ENCODE measurements around the gene TMC2. TPM values are rescaled to one million over a fixed set of nuclear protein-coding genes. Genes with fewer than 3 reads are reported as not detected.

TMC2 gene
- total RNA-seq, 1 donor from 2014 or later = not detected

GRCh38 chr20:2558581-2559278 lies 22.4 kb downstream of the TMC2 start:
- H3K4me3 Mint-ChIP-seq = peak overlapping the region; percentile 45
- H3K9me3 Mint-ChIP-seq = no peaks in the 10 kb centered on the region
- H3K36me3 Mint-ChIP-seq = no peaks in the 10 kb centered on the region
- no peaks in the 10 kb centered on the region for H3K4me1 Mint-ChIP-seq (ENCODE audit: unreplicated experiment)
- H3K27me3 Mint-ChIP-seq = peaks cover 78% of the 10 kb centered on the region
- H3K27ac Mint-ChIP-seq = no peak overlapping the region
- TF ChIP-seq CTCF (conservative IDR thresholded peaks at IDR 0.05) = no peak
- no peak for DNase-seq (ENCODE audit: extremely low spot score, unreplicated experiment)

GRCh38 chr20:2559279-2559626 lies 22.9 kb downstream of the TMC2 start:
- Mint-ChIP-seq H3K27me3 (peaks cover 73% of the 10 kb centered on the region), H3K9me3 (no peaks in the 10 kb centered on the region), H3K27ac (no peak overlapping the region), H3K4me3 (peak overlapping the region; percentile 24), H3K36me3 (no peaks in the 10 kb centered on the region), H3K4me1 (ENCODE audit: unreplicated experiment) (no peaks in the 10 kb centered on the region)
- no peak for DNase-seq (ENCODE audit: extremely low spot score, unreplicated experiment)
- no peak for TF ChIP-seq CTCF (conservative IDR thresholded peaks at IDR 0.05)

GRCh38 chr20:2559651-2560050 lies 23.3 kb downstream of the TMC2 start:
- Mint-ChIP-seq H3K27ac (no peak overlapping the region), H3K9me3 (no peaks in the 10 kb centered on the region), H3K4me3 (no peak overlapping the region), H3K27me3 (peaks cover 73% of the 10 kb centered on the region), H3K36me3 (no peaks in the 10 kb centered on the region), H3K4me1 (ENCODE audit: unreplicated experiment) (no peaks in the 10 kb centered on the region)
- TF ChIP-seq CTCF (conservative IDR thresholded peaks at IDR 0.05) = no peak
- no peak for DNase-seq (ENCODE audit: extremely low spot score, unreplicated experiment)

GRCh38 chr20:2563116-2563515 lies 26.7 kb downstream of the TMC2 start:
- no peaks in the 10 kb centered on the region for H3K9me3 Mint-ChIP-seq
- no peak for DNase-seq (ENCODE audit: extremely low spot score, unreplicated experiment)
- no peak overlapping the region for H3K27ac Mint-ChIP-seq
- H3K4me3 Mint-ChIP-seq = no peak overlapping the region
- no peak for TF ChIP-seq CTCF (conservative IDR thresholded peaks at IDR 0.05)
- no peaks in the 10 kb centered on the region for H3K36me3 Mint-ChIP-seq
- H3K27me3 Mint-ChIP-seq = peaks cover 65% of the 10 kb centered on the region
- H3K4me1 Mint-ChIP-seq (ENCODE audit: unreplicated experiment) = no peaks in the 10 kb centered on the region

- peaks cover 67% of the 10 kb centered on the region for H3K27me3 Mint-ChIP-seq
- TF ChIP-seq CTCF (conservative IDR thresholded peaks at IDR 0.05) = no peak
- no peak for DNase-seq (ENCODE audit: extremely low spot score, unreplicated experiment)
- no peaks in the 10 kb centered on the region for H3K9me3 Mint-ChIP-seq
- no peaks in the 10 kb centered on the region for H3K36me3 Mint-ChIP-seq
- no peaks in the 10 kb centered on the region for H3K4me1 Mint-ChIP-seq (ENCODE audit: unreplicated experiment)
- H3K4me3 Mint-ChIP-seq = no peak overlapping the region
- no peak overlapping the region for H3K27ac Mint-ChIP-seq
Observed at GRCh38 chr20:2564406-2564805, 28.0 kb downstream of the TMC2 start.

GRCh38 chr20:2575682-2576081 lies 39.3 kb downstream of the TMC2 start:
- no peak for TF ChIP-seq CTCF (conservative IDR thresholded peaks at IDR 0.05)
- Mint-ChIP-seq H3K4me1 (ENCODE audit: unreplicated experiment) (peaks cover 16% of the 10 kb centered on the region), H3K9me3 (no peaks in the 10 kb centered on the region), H3K4me3 (no peak overlapping the region), H3K27me3 (peaks cover 18% of the 10 kb centered on the region), H3K27ac (no peak overlapping the region), H3K36me3 (no peaks in the 10 kb centered on the region)
- DNase-seq (ENCODE audit: extremely low spot score, unreplicated experiment) = no peak

All from type B pancreatic cell (in vitro differentiated cells).